Measurements from ENCODE around the gene NT5M. TPM values are rescaled to one million over a fixed set of nuclear protein-coding genes. Genes with fewer than 3 reads are reported as not detected.

The NT5M gene
- total RNA-seq, 1 donor from 2014 or later, result 1.9 TPM

DNA sequence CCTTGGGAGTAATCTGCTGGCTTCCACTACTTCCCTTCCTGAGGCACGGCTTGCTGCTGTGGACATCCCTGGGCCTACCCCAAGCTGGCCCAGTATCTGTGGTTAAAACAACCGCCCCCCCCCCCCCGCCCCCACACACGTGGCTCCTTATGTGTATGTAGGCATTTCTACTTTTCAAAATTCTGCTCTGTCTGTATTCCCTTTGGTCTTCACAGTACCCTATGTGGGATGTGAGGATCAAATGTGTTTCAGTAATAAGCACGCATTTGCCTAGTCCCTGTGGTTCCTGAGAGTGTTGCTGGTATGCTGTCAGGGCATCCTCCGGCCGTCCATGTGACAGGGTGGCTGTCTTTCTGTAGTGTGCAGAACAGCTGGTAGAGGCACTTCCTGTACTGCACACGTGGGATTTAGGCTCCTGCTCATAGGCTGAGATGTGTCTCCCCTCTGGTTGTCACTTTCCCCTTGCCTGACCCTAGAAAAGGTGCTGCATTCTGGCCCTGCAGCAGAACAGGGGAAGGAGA is 2.2 kb downstream of the NT5M start:
- no peaks in the 10 kb centered on the region for H3K9me3 ChIP-seq
- H3K27me3 ChIP-seq, result no peaks in the 10 kb centered on the region
- no peak overlapping the region for H3K4me3 ChIP-seq
- H3K36me3 ChIP-seq, result no peaks in the 10 kb centered on the region
- intact Hi-C loops (cut with DNase I), result no loop called here
- H3K4me1 ChIP-seq, result peaks cover 22% of the 10 kb centered on the region
- no peak overlapping the region for H3K27ac ChIP-seq
- ATAC-seq (peak; percentile 64), DNase-seq (no peak)
- TF ChIP-seq, protein P1, sequence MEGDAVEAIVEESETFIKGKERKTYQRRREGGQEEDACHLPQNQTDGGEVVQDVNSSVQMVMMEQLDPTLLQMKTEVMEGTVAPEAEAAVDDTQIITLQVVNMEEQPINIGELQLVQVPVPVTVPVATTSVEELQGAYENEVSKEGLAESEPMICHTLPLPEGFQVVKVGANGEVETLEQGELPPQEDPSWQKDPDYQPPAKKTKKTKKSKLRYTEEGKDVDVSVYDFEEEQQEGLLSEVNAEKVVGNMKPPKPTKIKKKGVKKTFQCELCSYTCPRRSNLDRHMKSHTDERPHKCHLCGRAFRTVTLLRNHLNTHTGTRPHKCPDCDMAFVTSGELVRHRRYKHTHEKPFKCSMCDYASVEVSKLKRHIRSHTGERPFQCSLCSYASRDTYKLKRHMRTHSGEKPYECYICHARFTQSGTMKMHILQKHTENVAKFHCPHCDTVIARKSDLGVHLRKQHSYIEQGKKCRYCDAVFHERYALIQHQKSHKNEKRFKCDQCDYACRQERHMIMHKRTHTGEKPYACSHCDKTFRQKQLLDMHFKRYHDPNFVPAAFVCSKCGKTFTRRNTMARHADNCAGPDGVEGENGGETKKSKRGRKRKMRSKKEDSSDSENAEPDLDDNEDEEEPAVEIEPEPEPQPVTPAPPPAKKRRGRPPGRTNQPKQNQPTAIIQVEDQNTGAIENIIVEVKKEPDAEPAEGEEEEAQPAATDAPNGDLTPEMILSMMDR (IDR thresholded peaks at IDR 0.05), result no peak

DNA sequence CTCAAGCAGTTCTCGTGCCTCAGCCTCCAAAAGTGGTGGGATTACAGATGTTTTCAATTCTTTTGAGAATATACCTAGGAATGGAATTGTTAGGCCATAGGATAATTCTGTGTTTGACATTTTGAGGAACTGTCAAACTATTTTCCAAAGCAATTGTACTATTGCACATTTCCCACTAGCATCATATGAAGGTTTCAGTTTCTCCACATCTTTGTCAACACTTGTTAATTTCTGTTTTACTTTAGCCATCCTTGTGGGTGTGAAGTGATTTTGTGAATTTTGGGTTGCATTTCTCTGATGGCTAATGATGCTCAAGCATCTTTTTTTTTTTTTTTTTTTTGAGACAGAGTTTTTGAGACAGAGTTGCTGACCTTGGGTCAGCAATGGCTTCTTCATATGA is 6.2 kb downstream of the NT5M start:
- no peak for DNase-seq
- Histone ChIP-seq H3K9me3 (no peaks in the 10 kb centered on the region), H3K4me1 (peaks cover 9% of the 10 kb centered on the region), H3K27ac (no peak overlapping the region), H3K27me3 (no peaks in the 10 kb centered on the region), H3K36me3 (no peaks in the 10 kb centered on the region), H3K4me3 (no peak overlapping the region)
- TF ChIP-seq, protein P1 (IDR thresholded peaks at IDR 0.05), result no peak
- no peak for ATAC-seq
- intact Hi-C loops (cut with DNase I), result no loop called here

DNA sequence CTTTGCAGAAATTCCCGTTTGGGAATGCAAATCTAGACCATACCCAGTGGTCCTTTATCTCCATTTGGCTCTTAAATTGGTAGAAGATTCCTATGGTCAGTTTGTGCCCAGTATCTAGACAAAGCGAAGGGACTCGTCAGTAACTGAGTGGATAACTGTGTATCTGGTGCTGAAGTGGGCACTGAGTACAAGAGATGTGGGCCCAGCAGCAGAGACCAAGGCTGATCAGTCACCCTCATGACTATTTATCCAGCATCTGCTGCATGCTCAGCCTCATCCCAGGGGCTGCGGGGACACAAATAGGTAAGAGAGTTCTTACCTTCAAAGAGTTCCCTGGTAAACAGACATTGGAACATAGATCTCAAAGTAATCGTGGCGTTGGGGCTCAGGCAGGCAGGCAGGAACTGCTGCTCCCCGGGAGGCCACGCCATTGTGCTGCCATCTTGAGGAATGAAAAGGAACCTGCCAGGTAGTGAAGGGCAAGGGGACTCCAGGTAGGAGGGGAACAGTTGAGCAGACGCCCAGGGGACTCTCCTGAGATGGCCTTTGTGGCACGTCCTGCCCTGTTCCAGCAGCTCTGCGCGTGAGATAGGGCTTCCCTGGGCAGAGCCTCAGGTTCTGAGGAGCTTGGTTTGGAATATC is 10.3 kb downstream of the NT5M start:
- ATAC-seq, result peak; percentile 95
- peak; percentile 77 for DNase-seq
- Histone ChIP-seq H3K4me3 (no peak overlapping the region), H3K27ac (no peak overlapping the region), H3K9me3 (no peaks in the 10 kb centered on the region), H3K4me1 (no peaks in the 10 kb centered on the region), H3K27me3 (no peaks in the 10 kb centered on the region), H3K36me3 (no peaks in the 10 kb centered on the region)
- intact Hi-C loops (cut with DNase I), result no loop called here
- TF ChIP-seq, protein P1 (IDR thresholded peaks at IDR 0.05), result peak; percentile 53

DNA sequence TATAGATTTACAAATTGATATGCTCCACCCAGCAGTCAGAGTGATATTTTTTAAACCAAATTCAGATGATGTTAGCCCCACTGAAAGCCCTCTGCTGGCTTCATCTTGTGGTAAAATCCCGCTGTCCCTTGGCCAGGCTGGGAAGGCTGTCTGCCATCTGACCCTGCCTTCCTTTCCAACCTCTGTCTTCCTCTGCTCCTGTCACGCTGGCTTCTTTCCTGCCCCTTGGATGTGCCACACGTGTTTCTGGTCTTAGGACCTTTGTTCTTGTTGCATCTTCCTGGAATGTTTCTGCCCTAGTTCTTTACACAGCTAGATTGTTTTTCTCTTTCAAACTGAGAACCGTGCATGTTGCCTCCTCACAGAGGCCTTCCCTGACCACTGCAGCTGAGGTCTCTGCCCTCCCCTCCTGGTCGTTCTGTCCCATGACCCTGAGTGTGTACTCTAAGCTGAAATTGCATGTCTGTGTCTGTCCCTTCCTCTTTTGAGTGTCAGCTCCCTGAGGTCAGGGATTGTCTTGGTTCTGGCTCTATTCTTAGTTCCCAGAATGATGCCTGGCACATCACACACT is 11.4 kb downstream of the NT5M start:
- no peaks in the 10 kb centered on the region for H3K9me3 ChIP-seq
- ATAC-seq (no peak), DNase-seq (peak; percentile 18)
- no peaks in the 10 kb centered on the region for H3K36me3 ChIP-seq
- no peak overlapping the region for H3K4me3 ChIP-seq
- no peaks in the 10 kb centered on the region for H3K4me1 ChIP-seq
- intact Hi-C loops (cut with DNase I), result no loop called here
- no peaks in the 10 kb centered on the region for H3K27me3 ChIP-seq
- TF ChIP-seq, protein P1 (IDR thresholded peaks at IDR 0.05), result no peak
- no peak overlapping the region for H3K27ac ChIP-seq

DNA sequence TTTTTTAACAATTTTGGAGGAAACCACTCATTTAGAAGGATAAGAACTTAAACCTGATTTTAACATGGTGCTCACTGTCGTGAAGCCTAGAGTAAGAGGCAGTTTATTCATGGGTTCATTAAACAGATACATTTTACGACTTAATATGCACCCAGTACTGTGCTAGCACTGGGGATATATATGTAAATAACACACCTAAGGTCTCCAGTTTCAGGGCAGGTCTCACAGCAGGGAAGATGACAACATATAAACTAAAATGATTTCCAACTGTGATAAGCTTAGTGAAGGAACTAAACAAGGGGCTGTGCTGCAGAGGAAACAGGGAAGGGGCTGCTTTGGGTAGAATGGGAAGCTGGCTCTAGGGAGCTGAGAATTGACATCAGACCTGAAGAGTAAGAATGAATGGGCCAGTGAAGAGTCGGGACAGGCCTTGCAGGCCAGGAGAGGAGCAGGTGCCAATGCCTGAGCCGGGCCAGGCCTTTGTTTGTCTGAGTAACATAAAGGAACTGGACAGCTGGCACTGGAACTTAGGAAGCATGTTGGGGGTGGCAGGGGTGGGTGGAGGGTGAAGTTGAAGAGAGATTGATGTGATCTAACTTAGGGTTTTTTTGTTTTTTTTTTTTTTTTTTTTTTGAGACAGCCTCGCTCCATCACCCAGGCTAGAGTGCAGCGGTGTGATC is 12.1 kb downstream of the NT5M start:
- ATAC-seq (no peak), DNase-seq (peak; percentile 19)
- intact Hi-C loops (cut with DNase I), result no loop called here

More for the DNA sequence above, 12.1 kb downstream of the NT5M start:
- no peak overlapping the region for H3K27ac ChIP-seq
- H3K4me3 ChIP-seq, result no peak overlapping the region
- no peaks in the 10 kb centered on the region for H3K4me1 ChIP-seq
- H3K27me3 ChIP-seq, result no peaks in the 10 kb centered on the region
- no peaks in the 10 kb centered on the region for H3K36me3 ChIP-seq
- TF ChIP-seq, protein P1 (IDR thresholded peaks at IDR 0.05), result no peak
- no peaks in the 10 kb centered on the region for H3K9me3 ChIP-seq

All from upper lobe of right lung (tissue), 1 donor.